Kidney epithelial cell (primary cell): ENCODE data around the gene RABGAP1L. TPM values are rescaled to one million over a fixed set of nuclear protein-coding genes. Genes with fewer than 3 reads are reported as not detected.

ENCODE experiments used
- DNase-seq: peaks from one replicate; pipeline ENCODE4 v3.0.0-alpha.2; 2010; ENCODE audit warnings: low read depth
- H3K27me3 ChIP-seq: 2 replicates; pipeline ENCODE4 v1.6.0; 2011; ENCODE audit warnings: low read length; ENCODE audit not compliant: control insufficient read depth, insufficient read depth
- H3K36me3 ChIP-seq: 2 replicates; pipeline ENCODE4 v1.5.1; 2011; ENCODE audit warnings: low read length; ENCODE audit not compliant: control insufficient read depth, insufficient read depth
- H3K4me3 ChIP-seq: 2 replicates; pipeline ENCODE4 v1.5.1; 2011; ENCODE audit warnings: low read depth, mild to moderate bottlenecking, control low read depth, low read length
- CTCF ChIP-seq: IDR thresholded peaks from 2 replicates; pipeline ENCODE4 v1.5.1; 2011; ENCODE audit warnings: mild to moderate bottlenecking, moderate library complexity, low read length, control low read depth, inconsistent platforms; ENCODE audit not compliant: insufficient read depth, poor library complexity, severe bottlenecking
- total RNA-seq: library from RNA; depleted of rRNA; stranded (reverse); fragments of >200 nt; gene quantifications from 2 replicates; pipeline ENCODE4 v1.2.3, GENCODE V29; 2015

Gene RABGAP1L
- total RNA-seq, 1 donor from 2014 or later: 22.1 TPM

DNA sequence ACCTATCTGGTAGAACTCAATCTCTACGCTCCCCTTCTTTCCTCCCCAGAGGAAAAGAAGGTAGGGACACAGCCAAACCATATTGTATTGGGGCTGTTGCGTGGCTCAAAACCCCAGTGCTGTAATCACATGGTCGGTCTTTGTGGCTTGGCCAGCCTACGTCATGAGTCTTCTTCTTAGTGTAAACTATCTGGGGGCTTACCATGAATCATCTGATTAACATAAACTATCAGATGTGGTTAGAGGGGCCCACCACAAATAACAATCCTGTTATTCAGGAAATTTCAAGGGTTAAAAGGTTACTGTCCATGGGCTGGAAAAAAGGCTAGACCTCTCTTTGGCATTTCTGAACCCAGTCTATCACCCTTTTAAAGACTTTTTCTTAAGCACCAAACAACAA is 238.9 kb downstream of the RABGAP1L start:
- Histone ChIP-seq H3K4me3 (no peak overlapping the region), H3K36me3 (no peaks in the 10 kb centered on the region), H3K27me3 (no peaks in the 10 kb centered on the region)
- DNase-seq: peak; percentile 35
- TF ChIP-seq CTCF: no peak

DNA sequence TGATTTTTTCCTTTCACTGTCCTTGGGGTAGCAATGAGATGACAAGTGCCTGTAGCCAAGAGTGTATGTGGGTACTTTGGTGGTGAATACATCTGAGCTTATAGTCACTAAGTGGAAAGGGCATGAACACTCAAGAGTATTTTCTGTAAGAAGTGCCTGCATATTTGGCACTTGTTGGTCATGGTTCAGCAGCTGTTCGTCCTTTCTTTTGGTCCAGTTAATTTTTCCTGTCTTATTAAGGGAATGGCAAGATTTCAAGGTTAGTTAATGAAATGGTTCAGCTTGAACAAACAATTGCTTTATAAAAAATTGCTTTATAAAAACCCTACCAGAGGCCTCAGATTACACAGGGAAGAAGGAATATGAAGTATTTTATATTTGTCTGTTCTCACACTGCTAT is 239.9 kb downstream of the RABGAP1L start:
- no peak for TF ChIP-seq CTCF
- Histone ChIP-seq H3K4me3 (no peak overlapping the region), H3K27me3 (no peaks in the 10 kb centered on the region), H3K36me3 (no peaks in the 10 kb centered on the region)
- DNase-seq: no peak

DNA sequence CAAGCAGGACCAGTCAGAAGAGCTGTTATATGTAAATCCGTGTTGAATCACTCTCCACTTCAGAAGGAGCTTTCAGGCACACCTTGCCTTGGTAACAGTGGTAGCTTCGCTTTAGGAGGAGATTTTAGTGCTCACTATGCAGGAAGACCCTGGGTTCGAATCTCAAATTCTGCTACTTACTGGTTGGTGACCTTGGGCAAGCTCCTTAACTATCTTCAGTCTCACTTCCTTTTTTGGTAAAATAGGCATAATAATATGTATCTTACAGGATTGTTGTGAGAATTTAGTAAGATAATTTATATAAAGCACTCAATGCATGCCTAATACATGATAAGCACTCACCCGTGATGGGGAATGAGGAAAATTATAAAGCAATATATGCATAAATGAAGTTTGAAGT is 241.8 kb downstream of the RABGAP1L start:
- H3K36me3 ChIP-seq: no peaks in the 10 kb centered on the region
- no peak overlapping the region for H3K4me3 ChIP-seq
- H3K27me3 ChIP-seq: no peaks in the 10 kb centered on the region
- no peak for TF ChIP-seq CTCF
- DNase-seq: no peak

GRCh38 chr1:174405219-174405618 is 245.9 kb downstream of the RABGAP1L start:
- no peak for DNase-seq
- Histone ChIP-seq H3K27me3 (no peaks in the 10 kb centered on the region), H3K4me3 (no peak overlapping the region), H3K36me3 (no peaks in the 10 kb centered on the region)
- TF ChIP-seq CTCF: no peak

DNA sequence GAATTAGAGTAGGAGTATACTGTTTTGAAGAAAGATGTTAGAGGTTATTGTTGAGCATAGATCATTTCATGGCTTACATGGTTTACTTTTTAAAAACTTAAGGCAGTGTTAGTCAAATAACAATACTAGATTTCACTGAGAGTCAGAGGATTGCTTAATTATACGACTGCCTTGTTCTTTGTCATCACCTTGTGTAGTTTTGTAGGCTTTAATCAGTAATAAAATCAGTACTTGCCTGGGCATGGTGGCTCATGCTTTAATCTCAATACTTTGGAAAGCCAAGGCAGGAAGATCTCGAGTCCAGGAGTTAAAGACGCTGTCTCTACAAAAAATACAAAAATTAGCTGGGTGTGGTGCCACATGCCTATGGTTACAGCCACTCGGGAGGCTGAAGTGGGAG is 247.1 kb downstream of the RABGAP1L start:
- Histone ChIP-seq H3K4me3 (no peak overlapping the region), H3K36me3 (no peaks in the 10 kb centered on the region), H3K27me3 (no peaks in the 10 kb centered on the region)
- no peak for TF ChIP-seq CTCF
- DNase-seq: no peak

- TF ChIP-seq CTCF: no peak
- Histone ChIP-seq H3K36me3 (no peaks in the 10 kb centered on the region), H3K4me3 (no peak overlapping the region), H3K27me3 (no peaks in the 10 kb centered on the region)
- DNase-seq: no peak
Observed at GRCh38 chr1:174407665-174408064, 248.3 kb downstream of the RABGAP1L start.
